OCI-LY7 (cell line): ENCODE data around the gene ALKBH4. TPM values are rescaled to one million over a fixed set of nuclear protein-coding genes. Genes with fewer than 3 reads are reported as not detected.

Experiments
- BruUV-seq: library from RNA; stranded (reverse); fragments of 400-500 nt; replicated peaks from 2 replicates; lab custom pipeline; 2021; lab: Mats Ljungman, UMichigan
- CTCF ChIA-PET: fragments of 300-600 bp; sonication (Branson Sonifier 250); formaldehyde crosslinking; loops from one replicate; lab custom pipeline; 2022; ENCODE audit warnings: antibody characterized with exemption; ENCODE audit not compliant: unreplicated experiment; lab: Charles Lee
- POLR2A ChIA-PET: fragments of 300-600 bp; sonication (Branson Sonifier 250); formaldehyde crosslinking; loops from one replicate; lab custom pipeline; 2022; ENCODE audit warnings: antibody characterized with exemption; lab: Charles Lee
- DNase-seq: peaks from one replicate; pipeline ENCODE4 v3.0.0-alpha.2; 2015; ENCODE audit warnings: low spot score
- H2AFZ ChIP-seq: fragments of 200-600 bp; sonication (generic), shearing (Covaris generic); 2 replicates; pipeline ENCODE4 v1.6.1; 2014; ENCODE audit warnings: mild to moderate bottlenecking, antibody characterized with exemption, low read length, moderate library complexity
- H3K27ac ChIP-seq: fragments of 200-600 bp; sonication (generic); 2 replicates; pipeline ENCODE4 v1.5.1; 2014; ENCODE audit warnings: mixed run types, low read depth, mild to moderate bottlenecking, moderate library complexity, low read length, inconsistent platforms; ENCODE audit not compliant: poor library complexity, severe bottlenecking
- H3K36me3 ChIP-seq: fragments of 200-600 bp; sonication (generic); 2 replicates; pipeline ENCODE4 v1.6.1; 2014; ENCODE audit warnings: mild to moderate bottlenecking, antibody characterized with exemption, low read length, moderate library complexity, mixed read lengths; ENCODE audit not compliant: insufficient read depth
- H3K4me1 ChIP-seq: fragments of 200-600 bp; sonication (generic); 2 replicates; pipeline ENCODE4 v1.5.1; 2014; ENCODE audit warnings: mild to moderate bottlenecking, low read length; ENCODE audit not compliant: insufficient read depth, poor library complexity, severe bottlenecking
- H3K4me2 ChIP-seq: fragments of 200-600 bp; sonication (generic); 2 replicates; pipeline ENCODE4 v1.6.1; 2014; ENCODE audit warnings: mild to moderate bottlenecking, low read length
- H3K4me3 ChIP-seq: fragments of 200-600 bp; sonication (generic); 2 replicates; pipeline ENCODE4 v1.5.1; 2014; ENCODE audit warnings: mild to moderate bottlenecking, low read depth, low read length; ENCODE audit not compliant: poor library complexity, severe bottlenecking
- H3K79me2 ChIP-seq: fragments of 200-600 bp; sonication (generic); 2 replicates; pipeline ENCODE4 v1.6.1; 2016; ENCODE audit warnings: low read depth, mild to moderate bottlenecking, low read length, moderate library complexity, mixed read lengths; ENCODE audit not compliant: insufficient read depth
- H3K9me2 ChIP-seq: fragments of 200-600 bp; sonication (generic); 2 replicates; pipeline ENCODE4 v1.6.1; 2016; ENCODE audit warnings: mild to moderate bottlenecking, low read length, mixed read lengths; ENCODE audit not compliant: insufficient read depth
- H3K9me3 ChIP-seq: fragments of 200-600 bp; sonication (generic); 2 replicates; pipeline ENCODE4 v1.6.1; 2014; ENCODE audit warnings: mild to moderate bottlenecking, mixed run types, low read length, mixed read lengths
- H4K20me1 ChIP-seq: fragments of 200-600 bp; sonication (generic); 2 replicates; pipeline ENCODE4 v1.6.1; 2014; ENCODE audit warnings: mild to moderate bottlenecking, antibody characterized with exemption, low read length, moderate library complexity, mixed read lengths; ENCODE audit not compliant: insufficient read depth
- EZH2phosphoT487 ChIP-seq: fragments of 200-600 bp; sonication (generic); IDR thresholded peaks from 2 replicates; pipeline ENCODE4 v1.6.1; 2018; ENCODE audit warnings: low read depth, borderline replicate concordance, mild to moderate bottlenecking, mixed run types, antibody characterized with exemption, low read length, moderate library complexity, mixed read lengths
- intact Hi-C: fragments of 100-400 bp; cut with micrococcal nuclease; formaldehyde crosslinking; loops from one replicate; pipeline ENCODE4 v1.10.0; 2022; ENCODE audit not compliant: unreplicated experiment
- total RNA-seq, 2 experiments: library from RNA; depleted of rRNA in 1 of 2; stranded (reverse); fragments of >200 nt in 1 of 2; shearing (Covaris generic) in 1 of 2; gene quantifications; 2 replicates each; pipeline ENCODE4 v1.2.3, GENCODE V29; 2014 to 2022
- TF ChIP-seq, protein P1 (sequence below): fragments of 200-600 bp; sonication (generic); conservative IDR thresholded peaks from 2 replicates; pipeline ENCODE4 v1.5.1; 2014; ENCODE audit warnings: mild to moderate bottlenecking, antibody characterized with exemption, low read length, moderate library complexity, mixed read lengths

Gene ALKBH4
- total RNA-seq, 2 experiments from 2014 or later: 13.3 to 17.5 TPM

DNA sequence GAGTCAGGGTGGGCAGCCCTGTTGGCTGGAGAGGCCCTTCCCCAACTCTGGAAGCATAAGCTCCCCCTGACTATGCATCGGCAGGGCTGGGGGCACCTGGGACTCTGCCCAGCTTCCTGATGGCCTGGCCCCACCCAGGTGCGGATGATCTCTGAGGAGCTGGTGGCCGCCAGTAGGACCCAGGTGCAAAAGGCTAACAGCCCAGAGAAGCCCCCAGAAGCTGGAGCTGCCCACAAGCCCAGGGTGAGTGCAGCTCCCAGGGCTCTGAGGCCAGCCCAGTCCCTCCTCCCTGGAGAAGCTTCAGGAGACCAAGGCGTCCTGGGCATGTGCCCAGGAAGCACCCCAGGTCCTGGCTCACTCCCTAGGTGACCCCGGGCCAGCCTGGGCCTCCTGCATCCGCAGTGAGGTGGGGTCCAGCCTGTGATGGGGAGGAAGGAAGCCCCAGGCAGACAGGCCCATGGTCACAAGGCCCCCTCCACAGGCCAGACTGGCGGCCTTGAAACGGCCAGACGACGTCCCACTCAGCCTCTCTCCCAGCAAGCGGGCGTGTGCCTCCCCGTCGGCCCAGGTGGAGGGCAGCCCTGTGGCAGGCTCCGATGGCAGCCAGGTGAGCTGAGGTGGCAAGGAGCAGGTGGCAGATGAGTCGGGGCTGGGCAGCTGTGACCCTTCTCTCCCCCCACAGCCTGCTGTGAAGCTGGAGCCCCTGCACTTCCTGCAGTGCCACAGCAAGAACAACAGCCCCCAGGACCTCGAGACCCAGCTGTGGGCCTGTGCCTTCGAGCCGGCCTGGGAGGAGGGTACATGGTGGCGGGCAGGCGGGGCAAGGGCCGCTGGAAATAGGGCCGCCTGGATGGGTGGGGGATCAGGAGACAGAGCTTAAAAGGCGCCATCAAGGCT lies 3.2 kb upstream of the ALKBH4 start:
- intact Hi-C loops: loop anchor here (5.0 kb wide), 1 partner anchor 181 kb away; the partner anchor contains the start of gene SH2B2

GRCh38 chr7:102466097-102466496 lies 1.4 kb upstream of the ALKBH4 start:
- Histone ChIP-seq H3K4me2 (peak overlapping the region; percentile 96), H3K9me3 (no peaks in the 10 kb centered on the region), H3K4me3 (peak overlapping the region; percentile 97), H2AFZ (no peak overlapping the region), H3K9me2 (no peaks in the 10 kb centered on the region), H3K4me1 (peaks cover 20% of the 10 kb centered on the region), H4K20me1 (no peaks in the 10 kb centered on the region), H3K79me2 (peaks cover 17% of the 10 kb centered on the region; the same call in 1 of the 2 replicates), H3K27ac (peak overlapping the region; percentile 43), H3K36me3 (peaks cover 30% of the 10 kb centered on the region)
- POLR2A ChIA-PET: interaction anchor here (0.6 to 1.5 kb wide), 8 partner anchors 9 to 54 kb away, joined by 3 to 6 read pairs (median 3); no protein-coding TSS in a partner anchor
- TF ChIP-seq EZH2phosphoT487: no peak
- TF ChIP-seq, protein P1, sequence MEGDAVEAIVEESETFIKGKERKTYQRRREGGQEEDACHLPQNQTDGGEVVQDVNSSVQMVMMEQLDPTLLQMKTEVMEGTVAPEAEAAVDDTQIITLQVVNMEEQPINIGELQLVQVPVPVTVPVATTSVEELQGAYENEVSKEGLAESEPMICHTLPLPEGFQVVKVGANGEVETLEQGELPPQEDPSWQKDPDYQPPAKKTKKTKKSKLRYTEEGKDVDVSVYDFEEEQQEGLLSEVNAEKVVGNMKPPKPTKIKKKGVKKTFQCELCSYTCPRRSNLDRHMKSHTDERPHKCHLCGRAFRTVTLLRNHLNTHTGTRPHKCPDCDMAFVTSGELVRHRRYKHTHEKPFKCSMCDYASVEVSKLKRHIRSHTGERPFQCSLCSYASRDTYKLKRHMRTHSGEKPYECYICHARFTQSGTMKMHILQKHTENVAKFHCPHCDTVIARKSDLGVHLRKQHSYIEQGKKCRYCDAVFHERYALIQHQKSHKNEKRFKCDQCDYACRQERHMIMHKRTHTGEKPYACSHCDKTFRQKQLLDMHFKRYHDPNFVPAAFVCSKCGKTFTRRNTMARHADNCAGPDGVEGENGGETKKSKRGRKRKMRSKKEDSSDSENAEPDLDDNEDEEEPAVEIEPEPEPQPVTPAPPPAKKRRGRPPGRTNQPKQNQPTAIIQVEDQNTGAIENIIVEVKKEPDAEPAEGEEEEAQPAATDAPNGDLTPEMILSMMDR: no peak
- intact Hi-C loops: loop anchor here (5.0 kb wide), 1 partner anchor 179 kb away; the partner anchor contains the start of gene SH2B2
- DNase-seq: no peak
- CTCF ChIA-PET: interaction anchor here (0.6 kb wide), 1 partner anchor 71 kb away, joined by 3 read pairs; no protein-coding TSS in a partner anchor
- BruUV-seq: no TSS peak

More for the DNA sequence above, 3.2 kb upstream of the ALKBH4 start:
- ChIA-PET POLR2A (no interaction called here), CTCF (interaction anchor here (0.5 to 1.0 kb wide), 3 partner anchors 25 to 64 kb away, joined by 3 to 7 read pairs (median 3); no protein-coding TSS in a partner anchor)
- Histone ChIP-seq H3K79me2 (peaks cover 17% of the 10 kb centered on the region; the same call in 1 of the 2 replicates), H4K20me1 (no peaks in the 10 kb centered on the region), H3K4me1 (peaks cover 20% of the 10 kb centered on the region), H3K9me2 (no peaks in the 10 kb centered on the region), H3K9me3 (no peaks in the 10 kb centered on the region), H3K36me3 (peaks cover 47% of the 10 kb centered on the region), H3K4me3 (no peak overlapping the region), H2AFZ (no peak overlapping the region), H3K4me2 (no peak overlapping the region), H3K27ac (no peak overlapping the region)
- BruUV-seq: no TSS peak
- no peak for DNase-seq
- no peak for TF ChIP-seq EZH2phosphoT487
- TF ChIP-seq, protein P1: no peak
